Upper lobe of left lung (tissue), 4 donors: ENCODE data around the gene POLQ.

ENCODE experiments used
- CTCF ChIP-seq, 6 experiments: fragments of 450-650 bp in 4 of 6; fragments of 200-600 bp in 2 of 6; sonication (generic) in 2 of 6; IDR thresholded peaks; one replicate each; pipeline ENCODE4 v1.5.1; 2016 to 2019; ENCODE audit warnings: antibody characterized with exemption in 6 of 6
- EP300 ChIP-seq, 4 donors: sonication (generic); formaldehyde crosslinking; IDR thresholded peaks; one replicate each; pipeline ENCODE4 v1.5.1; 2017; ENCODE audit warnings: antibody characterized with exemption in 4 of 4, control low read depth in 2 of 4
- POLR2A ChIP-seq, 4 donors: fragments of 450-650 bp; IDR thresholded peaks; one replicate each; pipeline ENCODE4 v1.5.1; 2016 to 2017; ENCODE audit warnings: antibody characterized with exemption in 4 of 4, mild to moderate bottlenecking in 2 of 4

GRCh38 chr3:121517953-121518655 is 27.7 kb downstream of the POLQ start:
- TF ChIP-seq CTCF (IDR thresholded peaks at IDR 0.05) (no peak), POLR2A (IDR thresholded peaks at IDR 0.05) (no peak), EP300 (IDR thresholded peaks at IDR 0.05) (no peak)
